AG04449 (cell line): ENCODE data around the gene RASA2.

Experiments used
- CTCF ChIA-PET: fragments of 350-600 bp; formaldehyde crosslinking; extraction: SDS; loops from one replicate; lab custom pipeline; 2021; ENCODE audit warnings: antibody characterized with exemption; lab: Yijun Ruan, JAX
- POLR2A ChIA-PET: fragments of 400-600, 350-600 bp; formaldehyde crosslinking; extraction: SDS; loops from one replicate; lab custom pipeline; 2020; ENCODE audit warnings: antibody characterized with exemption, inconsistent platforms; lab: Yijun Ruan, JAX
- DNase-seq: peaks from one replicate; pipeline ENCODE4 v3.0.0-alpha.2; 2010; ENCODE audit warnings: low read depth, low spot score
- H3K4me3 ChIP-seq: 2 replicates; pipeline ENCODE4 v1.5.1; 2011; ENCODE audit warnings: low read depth, mild to moderate bottlenecking, control low read depth, low read length
- CTCF ChIP-seq: IDR thresholded peaks from one replicate; pipeline ENCODE4 v1.5.1; 2011; ENCODE audit warnings: mild to moderate bottlenecking, moderate library complexity, low read length, control low read depth, inconsistent platforms; ENCODE audit not compliant: insufficient read depth; ENCODE audit errors: missing control alignments

Gene RASA2

GRCh38 chr3:141500397-141500796 is 13.6 kb downstream of the RASA2 start:
- CTCF ChIA-PET = interaction anchor here (1.4 kb wide), 1 partner anchor 12 kb away, joined by 5 read pairs; no protein-coding TSS in a partner anchor
- POLR2A ChIA-PET = no interaction called here

GRCh38 chr3:141505166-141505565 is 18.3 kb downstream of the RASA2 start:
- ChIA-PET CTCF (interaction anchor here (0.6 kb wide), 1 partner anchor 11 kb away, joined by 3 read pairs; no protein-coding TSS in a partner anchor), POLR2A (interaction anchor here (0.7 kb wide), 1 partner anchor 139 kb away, joined by 3 read pairs; no protein-coding TSS in a partner anchor)
- no peak overlapping the region for H3K4me3 ChIP-seq
- no peak for TF ChIP-seq CTCF
- DNase-seq = no peak

More at GRCh38 chr3:141500397-141500796, 13.6 kb downstream of the RASA2 start:
- no peak for TF ChIP-seq CTCF
- H3K4me3 ChIP-seq = no peak overlapping the region
- no peak for DNase-seq

DNA sequence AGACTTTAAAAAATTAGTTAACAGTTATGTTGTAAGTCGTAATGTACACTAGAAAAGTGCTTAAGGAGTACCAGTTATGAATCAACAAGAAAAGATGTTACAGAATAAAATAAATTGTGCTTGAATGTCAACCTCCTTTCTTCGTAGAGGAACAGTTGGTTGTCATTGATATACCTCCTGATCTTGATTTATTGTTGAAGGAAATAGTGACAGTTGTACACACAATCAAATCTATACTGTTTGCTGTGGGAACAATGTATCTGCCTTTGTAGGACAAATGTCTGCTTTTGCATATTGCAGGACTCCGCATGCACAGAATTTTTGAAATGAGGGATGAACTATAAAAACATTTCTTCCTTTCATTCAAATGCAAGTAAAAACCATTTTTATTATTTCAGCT is 19.2 kb downstream of the RASA2 start:
- TF ChIP-seq CTCF = no peak
- CTCF ChIA-PET = no interaction called here
- POLR2A ChIA-PET = no interaction called here
- no peak overlapping the region for H3K4me3 ChIP-seq
- no peak for DNase-seq

- DNase-seq = no peak
- no peak for TF ChIP-seq CTCF
- ChIA-PET CTCF (no interaction called here), POLR2A (no interaction called here)
- H3K4me3 ChIP-seq = no peak overlapping the region
Observed at GRCh38 chr3:141507392-141508066, 20.7 kb downstream of the RASA2 start.

DNA sequence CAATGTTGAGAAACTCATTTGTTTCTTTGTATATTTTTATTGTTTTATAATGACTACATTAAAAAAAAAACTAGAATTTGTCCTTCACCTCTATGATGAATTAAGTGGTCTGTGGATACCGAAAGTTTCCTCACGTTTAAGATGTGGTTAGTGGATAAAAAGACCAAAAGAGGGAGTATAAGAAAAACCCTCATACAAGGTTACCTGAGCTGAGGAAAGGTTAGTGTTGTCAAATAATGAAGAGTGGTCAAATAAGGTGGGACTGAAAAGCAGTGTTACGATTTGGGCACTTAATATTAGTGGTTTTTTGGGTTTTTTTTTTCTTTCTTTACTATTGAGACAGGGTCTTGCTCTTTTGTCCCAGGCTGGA is 21.2 kb downstream of the RASA2 start:
- DNase-seq = no peak
- H3K4me3 ChIP-seq = no peak overlapping the region
- ChIA-PET CTCF (interaction anchor here (1.2 kb wide), 1 partner anchor 206 kb away, joined by 3 read pairs; no protein-coding TSS in a partner anchor), POLR2A (no interaction called here)
- TF ChIP-seq CTCF = no peak

GRCh38 chr3:141511361-141511760 is 24.5 kb downstream of the RASA2 start:
- ChIA-PET CTCF (no interaction called here), POLR2A (no interaction called here)
- H3K4me3 ChIP-seq = no peak overlapping the region
- DNase-seq = no peak
- TF ChIP-seq CTCF = no peak
